Measurements from ENCODE around the gene EMC10.

The EMC10 gene

GRCh38 chr19:50496189-50497021 lies 20.1 kb downstream of the EMC10 start:
- no peak for DNase-seq (ENCODE audit: low read depth in 1 of 2, low spot score in 1 of 2)

GRCh38 chr19:50497022-50497405 lies 20.7 kb downstream of the EMC10 start:
- Histone ChIP-seq H3K4me3 (replicated peaks; ENCODE audit: insufficient read depth, low read length) (no peak overlapping the region), H3K27me3 (ENCODE audit: insufficient read depth, poor library complexity, severe bottlenecking) (no peaks in the 10 kb centered on the region), H3K27ac (replicated peaks) (no peak overlapping the region)
- no peak for DNase-seq (ENCODE audit: low read depth in 1 of 2, low spot score in 1 of 2)
- no peak for TF ChIP-seq SPI1 (IDR thresholded peaks at IDR 0.05; ENCODE audit: borderline replicate concordance, low read depth)
- TF ChIP-seq POLR2AphosphoS5 (IDR thresholded peaks at IDR 0.05; ENCODE audit: low read depth), result no peak
- TF ChIP-seq CTCF (IDR thresholded peaks at IDR 0.05; ENCODE audit: insufficient read depth, low read length), result no peak
- no peak for TF ChIP-seq REST (IDR thresholded peaks at IDR 0.05; ENCODE audit: insufficient replicate concordance, low read depth)
- TF ChIP-seq GABPA (IDR thresholded peaks at IDR 0.05; ENCODE audit: low read depth), result no peak

More at GRCh38 chr19:50496189-50497021, 20.1 kb downstream of the EMC10 start:
- Histone ChIP-seq H3K27me3 (ENCODE audit: insufficient read depth, poor library complexity, severe bottlenecking) (no peaks in the 10 kb centered on the region), H3K27ac (replicated peaks) (no peak overlapping the region), H3K4me3 (replicated peaks; ENCODE audit: insufficient read depth, low read length) (no peak overlapping the region)
- TF ChIP-seq REST (IDR thresholded peaks at IDR 0.05; ENCODE audit: insufficient replicate concordance, low read depth), result no peak
- TF ChIP-seq POLR2AphosphoS5 (IDR thresholded peaks at IDR 0.05; ENCODE audit: low read depth), result no peak
- TF ChIP-seq SPI1 (IDR thresholded peaks at IDR 0.05; ENCODE audit: borderline replicate concordance, low read depth), result no peak
- TF ChIP-seq CTCF (IDR thresholded peaks at IDR 0.05; ENCODE audit: insufficient read depth, low read length), result no peak
- TF ChIP-seq GABPA (IDR thresholded peaks at IDR 0.05; ENCODE audit: low read depth), result no peak

- Histone ChIP-seq H3K27ac (replicated peaks) (no peak overlapping the region), H3K27me3 (ENCODE audit: insufficient read depth, poor library complexity, severe bottlenecking) (no peaks in the 10 kb centered on the region), H3K4me3 (replicated peaks; ENCODE audit: insufficient read depth, low read length) (no peak overlapping the region)
- DNase-seq (ENCODE audit: low read depth in 1 of 2, low spot score in 1 of 2), result no peak
- TF ChIP-seq SPI1 (IDR thresholded peaks at IDR 0.05; ENCODE audit: borderline replicate concordance, low read depth), result no peak
Observed at GRCh38 chr19:50498219-50499056, 22.1 kb downstream of the EMC10 start.

- no peaks in the 10 kb centered on the region for H3K27me3 ChIP-seq (ENCODE audit: insufficient read depth, poor library complexity, severe bottlenecking)
- no peak overlapping the region for H3K4me3 ChIP-seq (replicated peaks; ENCODE audit: insufficient read depth, low read length)
- TF ChIP-seq CTCF (IDR thresholded peaks at IDR 0.05; ENCODE audit: insufficient read depth, low read length) (no peak), GABPA (IDR thresholded peaks at IDR 0.05; ENCODE audit: low read depth) (no peak), SPI1 (IDR thresholded peaks at IDR 0.05; ENCODE audit: borderline replicate concordance, low read depth) (no peak), REST (IDR thresholded peaks at IDR 0.05; ENCODE audit: insufficient replicate concordance, low read depth) (no peak), POLR2AphosphoS5 (IDR thresholded peaks at IDR 0.05; ENCODE audit: low read depth) (no peak)
- H3K27ac ChIP-seq (replicated peaks), result no peak overlapping the region
- no peak for DNase-seq (ENCODE audit: low read depth in 1 of 2, low spot score in 1 of 2)
Observed at GRCh38 chr19:50500060-50500752, 23.9 kb downstream of the EMC10 start.

All from HL-60 (cell line).